ENCODE results near the gene COL18A1. TPM values are rescaled to one million over a fixed set of nuclear protein-coding genes. Genes with fewer than 3 reads are reported as not detected.
A peak's percentile ranks its signal among the peaks of the same experiment; 100 is the strongest.

Gene COL18A1
- total RNA-seq, 1 donor from 2014 or later = 271 TPM

GRCh38 chr21:45465611-45466329 is 60.8 kb downstream of the COL18A1 start:
- peaks cover 36% of the 10 kb centered on the region for H3K36me3 Mint-ChIP-seq (ENCODE audit: insufficient read depth)
- no peak overlapping the region for H3K27ac Mint-ChIP-seq

DNA sequence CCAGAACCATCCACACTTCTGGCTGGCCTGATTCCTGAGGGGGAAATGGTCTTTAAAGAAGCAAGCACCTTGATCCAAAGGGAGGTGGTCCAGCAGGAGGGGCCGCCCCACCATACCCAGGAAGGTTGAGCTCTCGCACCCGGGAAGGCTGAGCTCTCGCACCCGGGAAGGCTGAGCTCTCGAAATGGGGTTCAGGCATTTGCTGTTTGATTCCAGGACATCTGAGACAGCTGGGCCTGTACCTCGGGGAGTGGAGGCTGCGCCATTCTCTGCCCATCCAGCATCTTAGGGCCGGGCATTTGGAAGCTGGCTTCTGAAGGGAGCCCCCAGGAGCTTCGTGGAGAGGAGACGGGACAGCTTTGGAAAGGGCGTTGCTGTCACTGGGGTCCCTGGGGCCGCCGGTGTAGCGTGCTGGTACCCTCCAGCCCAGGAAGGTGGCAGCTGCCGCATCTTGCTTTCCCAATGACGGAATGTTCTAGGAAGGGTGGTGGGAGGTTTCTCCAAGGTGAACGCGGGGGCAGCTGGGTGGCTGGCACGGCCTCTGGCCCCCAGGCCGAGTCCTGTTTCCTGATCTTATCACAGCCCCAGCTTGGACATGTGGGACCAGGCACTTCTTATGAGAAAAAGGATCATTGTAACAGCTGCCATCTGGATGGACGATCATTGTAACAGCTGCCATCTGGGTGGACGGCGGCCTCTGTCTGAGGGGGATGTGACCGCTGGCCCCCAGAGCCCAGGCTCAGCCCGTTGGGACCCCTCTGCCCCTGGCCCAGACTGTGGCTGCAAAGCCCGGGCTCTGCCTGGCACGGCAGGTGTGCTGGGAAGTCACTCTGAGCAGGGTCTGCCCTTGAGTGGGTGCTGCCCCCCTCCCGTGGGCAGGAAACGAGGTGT is 61.6 kb downstream of the COL18A1 start:
- TF ChIP-seq, protein P1, sequence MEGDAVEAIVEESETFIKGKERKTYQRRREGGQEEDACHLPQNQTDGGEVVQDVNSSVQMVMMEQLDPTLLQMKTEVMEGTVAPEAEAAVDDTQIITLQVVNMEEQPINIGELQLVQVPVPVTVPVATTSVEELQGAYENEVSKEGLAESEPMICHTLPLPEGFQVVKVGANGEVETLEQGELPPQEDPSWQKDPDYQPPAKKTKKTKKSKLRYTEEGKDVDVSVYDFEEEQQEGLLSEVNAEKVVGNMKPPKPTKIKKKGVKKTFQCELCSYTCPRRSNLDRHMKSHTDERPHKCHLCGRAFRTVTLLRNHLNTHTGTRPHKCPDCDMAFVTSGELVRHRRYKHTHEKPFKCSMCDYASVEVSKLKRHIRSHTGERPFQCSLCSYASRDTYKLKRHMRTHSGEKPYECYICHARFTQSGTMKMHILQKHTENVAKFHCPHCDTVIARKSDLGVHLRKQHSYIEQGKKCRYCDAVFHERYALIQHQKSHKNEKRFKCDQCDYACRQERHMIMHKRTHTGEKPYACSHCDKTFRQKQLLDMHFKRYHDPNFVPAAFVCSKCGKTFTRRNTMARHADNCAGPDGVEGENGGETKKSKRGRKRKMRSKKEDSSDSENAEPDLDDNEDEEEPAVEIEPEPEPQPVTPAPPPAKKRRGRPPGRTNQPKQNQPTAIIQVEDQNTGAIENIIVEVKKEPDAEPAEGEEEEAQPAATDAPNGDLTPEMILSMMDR (IDR thresholded peaks at IDR 0.05; ENCODE audit: unreplicated experiment) = no peak
- peak overlapping the region; percentile 24 for H3K27ac Mint-ChIP-seq
- H3K27me3 Mint-ChIP-seq = no peaks in the 10 kb centered on the region
- H3K4me1 Mint-ChIP-seq (ENCODE audit: low read depth) = peaks cover 37% of the 10 kb centered on the region
- no peak overlapping the region for H3K4me3 Mint-ChIP-seq (ENCODE audit: low read depth)
- H3K9me3 Mint-ChIP-seq (ENCODE audit: low read depth) = peaks cover 13% of the 10 kb centered on the region
- no peak for DNase-seq (ENCODE audit: low spot score, unreplicated experiment)
- peaks cover 31% of the 10 kb centered on the region for H3K36me3 Mint-ChIP-seq (ENCODE audit: insufficient read depth)

More at GRCh38 chr21:45465611-45466329, 60.8 kb downstream of the COL18A1 start:
- no peak overlapping the region for H3K4me3 Mint-ChIP-seq (ENCODE audit: low read depth)
- DNase-seq (ENCODE audit: low spot score, unreplicated experiment) = no peak
- peaks cover 30% of the 10 kb centered on the region for H3K4me1 Mint-ChIP-seq (ENCODE audit: low read depth)
- peaks cover 15% of the 10 kb centered on the region for H3K9me3 Mint-ChIP-seq (ENCODE audit: low read depth)
- no peaks in the 10 kb centered on the region for H3K27me3 Mint-ChIP-seq
- TF ChIP-seq, protein P1 (IDR thresholded peaks at IDR 0.05; ENCODE audit: unreplicated experiment) = no peak

DNA sequence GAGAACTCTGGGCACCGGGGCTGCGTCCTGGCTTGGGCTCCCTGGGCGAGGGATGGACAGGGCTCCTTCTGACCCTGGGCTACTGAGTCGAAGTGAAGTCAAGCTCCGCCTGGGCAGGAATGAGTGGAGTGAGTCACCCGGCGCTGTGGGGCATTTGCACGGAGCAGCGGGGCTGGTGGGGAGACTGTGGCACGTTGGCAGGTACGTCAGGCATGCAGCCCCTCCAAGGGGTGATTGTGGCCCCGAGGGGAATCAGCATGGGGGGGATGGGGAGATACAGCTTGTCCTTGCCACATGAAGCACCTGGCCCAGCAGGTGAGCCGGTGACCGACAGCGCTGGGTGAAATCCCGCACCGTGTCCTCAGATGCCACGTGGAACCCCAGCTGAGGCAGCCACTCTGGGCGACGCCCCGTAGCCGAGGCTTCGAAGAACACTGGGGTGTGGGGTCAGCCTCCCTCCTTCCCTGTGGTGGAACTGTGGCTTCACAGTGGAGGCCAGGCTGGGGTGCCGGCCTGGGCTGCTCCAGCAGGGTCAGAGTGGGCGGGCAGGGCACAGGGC is 62.3 kb downstream of the COL18A1 start:
- H3K9me3 Mint-ChIP-seq (ENCODE audit: low read depth) = peaks cover 6% of the 10 kb centered on the region
- no peak for DNase-seq (ENCODE audit: low spot score, unreplicated experiment)
- no peaks in the 10 kb centered on the region for H3K27me3 Mint-ChIP-seq
- TF ChIP-seq, protein P1 (IDR thresholded peaks at IDR 0.05; ENCODE audit: unreplicated experiment) = no peak
- no peak overlapping the region for H3K4me3 Mint-ChIP-seq (ENCODE audit: low read depth)
- peaks cover 24% of the 10 kb centered on the region for H3K36me3 Mint-ChIP-seq (ENCODE audit: insufficient read depth)
- peaks cover 38% of the 10 kb centered on the region for H3K4me1 Mint-ChIP-seq (ENCODE audit: low read depth)
- no peak overlapping the region for H3K27ac Mint-ChIP-seq

- H3K27ac Mint-ChIP-seq = no peak overlapping the region
- TF ChIP-seq, protein P1 (IDR thresholded peaks at IDR 0.05; ENCODE audit: unreplicated experiment) = no peak
- no peak overlapping the region for H3K4me3 Mint-ChIP-seq (ENCODE audit: low read depth)
- H3K4me1 Mint-ChIP-seq (ENCODE audit: low read depth) = peaks cover 41% of the 10 kb centered on the region
- H3K27me3 Mint-ChIP-seq = no peaks in the 10 kb centered on the region
- peaks cover 16% of the 10 kb centered on the region for H3K36me3 Mint-ChIP-seq (ENCODE audit: insufficient read depth)
- no peak for DNase-seq (ENCODE audit: low spot score, unreplicated experiment)
- H3K9me3 Mint-ChIP-seq (ENCODE audit: low read depth) = no peaks in the 10 kb centered on the region
These were observed 63.3 kb downstream of the COL18A1 start for GRCh38 chr21:45468051-45468970.

All from progenitor cell of endocrine pancreas (in vitro differentiated cells).